PFSK-1 (cell line): Measurements from ENCODE around the gene TOMM6.

Experiments
- POLR2AphosphoS5 ChIP-seq: IDR thresholded peaks from 2 replicates; pipeline ENCODE4 v1.6.1; 2012; ENCODE audit warnings: low read depth, mild to moderate bottlenecking, control low read depth, low read length, moderate library complexity
- REST ChIP-seq, 2 experiments: IDR thresholded peaks; 2 replicates each; pipeline versions ENCODE4 v1.6.1 to v1.8.0; 2011 to 2012; ENCODE audit warnings: low read depth in 2 of 2, low read length in 2 of 2, control low read depth in 1 of 2, inconsistent platforms in 1 of 2, mild to moderate bottlenecking in 1 of 2, moderate library complexity in 1 of 2; ENCODE audit not compliant: insufficient read depth in 1 of 2
- SIN3A ChIP-seq: IDR thresholded peaks from 2 replicates; pipeline ENCODE4 v1.6.1; 2012; ENCODE audit warnings: mild to moderate bottlenecking, low read length, moderate library complexity, borderline replicate concordance; ENCODE audit not compliant: insufficient read depth
- TAF1 ChIP-seq: IDR thresholded peaks from 2 replicates; pipeline ENCODE4 v1.6.1; 2012; ENCODE audit warnings: low read length, control low read depth, borderline replicate concordance; ENCODE audit not compliant: insufficient read depth

GRCh38 chr6:41744236-41744787 lies 43.2 kb upstream of the TOMM6 start:
- TF ChIP-seq SIN3A (no peak), REST (IDR thresholded peaks at IDR 0.05; ENCODE audit: insufficient read depth in 1 of 2, low read depth in 2 of 2, low read length in 2 of 2) (no peak), POLR2AphosphoS5 (no peak), TAF1 (no peak)
